Parathyroid adenoma (tissue), 2 donors: ENCODE data around the gene HPN.
"Not testable (repeated sequence)": the region's sequence is repeated elsewhere in the genome, so short reads cannot be mapped to it uniquely, and the experiment has no call there.

Source experiments
- H2AFZ ChIP-seq: fragments of 300-600 bp; sonication (generic); one replicate; pipeline ENCODE4 v1.7.0; 2017; ENCODE audit warnings: antibody characterized with exemption, mild to moderate bottlenecking
- H3K27ac ChIP-seq: fragments of 300-600 bp; sonication (generic); one replicate; pipeline ENCODE4 v1.7.0; 2017
- H3K27me3 ChIP-seq: fragments of 300-600 bp; sonication (generic); one replicate; pipeline ENCODE4 v1.7.0; 2017; ENCODE audit warnings: low read length; ENCODE audit not compliant: control insufficient read depth, insufficient read depth
- H3K36me3 ChIP-seq: fragments of 300-600 bp; sonication (generic); one replicate; pipeline ENCODE4 v1.7.0; 2017; ENCODE audit warnings: low read length; ENCODE audit not compliant: control insufficient read depth, insufficient read depth
- H3K4me1 ChIP-seq: fragments of 300-600 bp; sonication (generic); one replicate; pipeline ENCODE4 v1.7.0; 2017; ENCODE audit warnings: control low read depth
- H3K4me2 ChIP-seq: fragments of 300-600 bp; sonication (generic); one replicate; pipeline ENCODE4 v1.7.0; 2017; ENCODE audit warnings: low read length
- H3K4me3 ChIP-seq: fragments of 300-600 bp; sonication (generic); one replicate; pipeline ENCODE4 v1.7.0; 2017; ENCODE audit warnings: low read depth, low read length
- H3K79me2 ChIP-seq: fragments of 300-600 bp; sonication (generic); one replicate; pipeline ENCODE4 v1.7.0; 2017; ENCODE audit warnings: control low read depth
- H3K9ac ChIP-seq: fragments of 300-600 bp; sonication (generic); one replicate; pipeline ENCODE4 v1.7.0; 2017; ENCODE audit warnings: mild to moderate bottlenecking
- H3K9me3 ChIP-seq: fragments of 300-600 bp; sonication (generic); one replicate; pipeline ENCODE4 v1.7.0; 2017; ENCODE audit warnings: low read length; ENCODE audit not compliant: control insufficient read depth
- TF ChIP-seq, protein P1 (sequence below): fragments of 300-600 bp; sonication (generic); IDR thresholded peaks from one replicate; pipeline ENCODE4 v1.7.0; 2017; ENCODE audit warnings: antibody characterized with exemption, mild to moderate bottlenecking
- donor health status: primary hyperparathyroidism.

Gene HPN

DNA sequence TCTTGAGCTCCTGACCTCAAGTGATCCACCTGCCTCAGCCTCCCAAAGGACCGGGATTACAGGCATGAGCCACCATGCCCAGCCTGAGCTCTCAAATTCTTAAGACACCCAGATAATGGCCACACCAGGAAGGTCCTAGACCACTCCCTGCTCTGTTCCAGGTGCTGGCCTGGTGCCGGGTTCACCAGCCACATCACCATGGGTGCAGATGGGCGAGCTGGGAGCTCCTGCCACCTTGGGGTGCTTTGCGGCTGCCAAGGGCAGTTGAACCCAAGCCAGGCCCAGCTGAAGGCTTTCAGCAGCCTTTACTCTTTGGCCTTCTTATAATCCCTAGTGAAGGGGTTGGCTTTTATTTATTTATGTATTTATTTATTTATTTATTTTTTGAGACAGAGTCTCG, 4.9 kb downstream of the HPN start:
- TF ChIP-seq, protein P1, sequence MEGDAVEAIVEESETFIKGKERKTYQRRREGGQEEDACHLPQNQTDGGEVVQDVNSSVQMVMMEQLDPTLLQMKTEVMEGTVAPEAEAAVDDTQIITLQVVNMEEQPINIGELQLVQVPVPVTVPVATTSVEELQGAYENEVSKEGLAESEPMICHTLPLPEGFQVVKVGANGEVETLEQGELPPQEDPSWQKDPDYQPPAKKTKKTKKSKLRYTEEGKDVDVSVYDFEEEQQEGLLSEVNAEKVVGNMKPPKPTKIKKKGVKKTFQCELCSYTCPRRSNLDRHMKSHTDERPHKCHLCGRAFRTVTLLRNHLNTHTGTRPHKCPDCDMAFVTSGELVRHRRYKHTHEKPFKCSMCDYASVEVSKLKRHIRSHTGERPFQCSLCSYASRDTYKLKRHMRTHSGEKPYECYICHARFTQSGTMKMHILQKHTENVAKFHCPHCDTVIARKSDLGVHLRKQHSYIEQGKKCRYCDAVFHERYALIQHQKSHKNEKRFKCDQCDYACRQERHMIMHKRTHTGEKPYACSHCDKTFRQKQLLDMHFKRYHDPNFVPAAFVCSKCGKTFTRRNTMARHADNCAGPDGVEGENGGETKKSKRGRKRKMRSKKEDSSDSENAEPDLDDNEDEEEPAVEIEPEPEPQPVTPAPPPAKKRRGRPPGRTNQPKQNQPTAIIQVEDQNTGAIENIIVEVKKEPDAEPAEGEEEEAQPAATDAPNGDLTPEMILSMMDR, result no peak
- Histone ChIP-seq H3K27me3 (no peaks in the 10 kb centered on the region), H3K36me3 (no peaks in the 10 kb centered on the region), H3K4me1 (peaks cover 10% of the 10 kb centered on the region), H3K79me2 (peaks cover 2% of the 10 kb centered on the region), H3K9me3 (no peaks in the 10 kb centered on the region), H3K9ac (no peak overlapping the region), H3K4me2 (no peak overlapping the region), H2AFZ (no peak overlapping the region), H3K27ac (no peak overlapping the region), H3K4me3 (no peak overlapping the region)

DNA sequence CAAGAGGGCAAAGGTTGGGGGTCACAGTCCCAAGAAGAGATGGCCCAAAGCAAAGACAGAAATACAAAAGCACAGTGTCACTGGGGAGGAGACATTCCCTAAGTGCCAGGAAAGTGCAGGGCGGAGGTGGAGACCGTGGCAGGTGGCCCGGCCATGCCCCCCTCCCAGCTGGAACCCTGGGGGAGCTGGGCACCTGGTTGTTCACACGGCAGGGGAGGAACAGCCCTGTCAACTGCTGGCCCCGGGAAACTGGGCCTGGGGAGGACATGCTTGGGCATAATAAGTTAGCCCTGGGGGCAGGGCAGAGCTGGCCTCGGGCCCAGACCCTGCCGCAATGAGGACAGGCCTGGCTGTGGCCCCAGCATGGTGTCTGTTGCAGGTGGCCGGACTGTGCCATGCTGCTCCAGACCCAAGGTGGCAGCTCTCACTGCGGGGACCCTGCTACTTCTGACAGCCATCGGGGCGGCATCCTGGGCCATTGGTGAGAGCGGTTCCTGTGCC, 7.4 kb downstream of the HPN start:
- Histone ChIP-seq H3K4me1 (no peaks in the 10 kb centered on the region), H3K27ac (no peak overlapping the region)
- TF ChIP-seq, protein P1, result no peak

DNA sequence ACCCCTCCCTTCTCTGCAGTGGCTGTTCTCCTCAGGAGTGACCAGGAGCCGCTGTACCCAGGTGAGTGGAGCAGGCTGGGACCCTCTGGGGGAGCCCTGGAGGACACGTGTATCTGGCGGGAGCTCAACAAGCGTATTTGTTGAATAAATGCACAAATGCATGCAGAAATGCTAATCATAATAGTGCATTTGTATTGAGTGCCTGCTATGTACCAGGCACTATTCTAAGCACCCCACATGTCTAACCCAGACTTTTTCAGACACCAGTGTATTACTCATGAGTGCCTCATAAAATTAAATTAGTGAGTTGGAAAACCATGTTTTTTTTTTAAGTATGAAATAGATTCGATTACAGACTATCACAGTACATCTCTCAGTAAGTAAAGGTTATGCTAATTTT, 7.9 kb downstream of the HPN start:
- Histone ChIP-seq H2AFZ (no peak overlapping the region), H3K36me3 (no peaks in the 10 kb centered on the region), H3K4me2 (no peak overlapping the region), H3K27ac (no peak overlapping the region), H3K9me3 (no peaks in the 10 kb centered on the region), H3K4me3 (no peak overlapping the region), H3K9ac (no peak overlapping the region), H3K27me3 (no peaks in the 10 kb centered on the region), H3K79me2 (no peaks in the 10 kb centered on the region), H3K4me1 (no peaks in the 10 kb centered on the region)
- TF ChIP-seq, protein P1, result no peak

More for the DNA sequence above, 7.4 kb downstream of the HPN start:
- H3K9me3 ChIP-seq, result no peaks in the 10 kb centered on the region
- H3K4me3 ChIP-seq, result no peak overlapping the region
- no peak overlapping the region for H3K4me2 ChIP-seq
- H3K36me3 ChIP-seq, result no peaks in the 10 kb centered on the region
- H2AFZ ChIP-seq, result no peak overlapping the region
- H3K9ac ChIP-seq, result no peak overlapping the region
- H3K27me3 ChIP-seq, result no peaks in the 10 kb centered on the region
- H3K79me2 ChIP-seq, result no peaks in the 10 kb centered on the region

DNA sequence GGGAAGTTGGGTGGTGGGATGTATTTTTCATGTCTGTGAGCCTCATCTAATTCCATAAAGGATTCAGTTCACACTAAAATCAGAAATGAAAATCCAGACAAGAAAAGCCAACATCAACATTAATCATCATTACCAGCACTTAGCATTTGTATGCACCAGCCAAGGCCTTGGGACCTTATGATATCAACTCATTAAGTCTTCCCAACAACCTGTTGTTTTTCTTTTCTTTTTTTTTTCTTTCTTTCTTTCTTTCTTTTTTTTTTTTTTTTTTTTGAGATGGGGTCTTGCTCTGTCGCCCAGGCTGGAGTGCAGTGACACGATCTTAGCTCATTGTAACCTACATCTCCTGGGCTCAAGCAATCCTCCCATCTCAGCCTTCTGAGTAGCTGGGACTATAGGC, 9.1 kb downstream of the HPN start:
- not testable (repeated sequence) for H3K27me3 ChIP-seq, H3K36me3 ChIP-seq, H3K9me3 ChIP-seq, H3K27ac ChIP-seq, H3K9ac ChIP-seq, H3K4me2 ChIP-seq, H3K79me2 ChIP-seq, H3K4me1 ChIP-seq, H2AFZ ChIP-seq, H3K4me3 ChIP-seq

DNA sequence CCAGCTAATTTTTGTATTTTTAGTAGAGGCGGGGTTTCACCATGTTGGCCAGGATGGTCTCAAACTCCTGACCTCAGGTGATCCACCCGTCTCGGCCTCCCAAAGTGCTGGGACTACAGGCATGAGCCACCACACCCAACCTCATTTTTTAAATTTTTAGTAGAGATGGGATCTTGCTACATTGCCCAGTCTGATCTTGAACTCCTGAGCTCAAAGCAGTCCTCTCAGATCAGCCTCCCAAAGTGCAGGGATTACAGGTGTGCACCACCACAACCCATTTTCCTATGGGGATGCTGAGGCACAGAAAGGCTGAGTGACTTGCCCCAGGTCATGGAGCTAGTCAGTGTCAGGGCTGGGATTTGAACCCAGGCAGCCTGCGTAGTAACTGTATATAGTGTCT, 9.7 kb downstream of the HPN start:
- H3K4me3 ChIP-seq, H3K9me3 ChIP-seq, H3K79me2 ChIP-seq, H3K27ac ChIP-seq, H2AFZ ChIP-seq, H3K27me3 ChIP-seq, H3K36me3 ChIP-seq, H3K4me1 ChIP-seq, H3K9ac ChIP-seq, H3K4me2 ChIP-seq: not testable (repeated sequence)

DNA sequence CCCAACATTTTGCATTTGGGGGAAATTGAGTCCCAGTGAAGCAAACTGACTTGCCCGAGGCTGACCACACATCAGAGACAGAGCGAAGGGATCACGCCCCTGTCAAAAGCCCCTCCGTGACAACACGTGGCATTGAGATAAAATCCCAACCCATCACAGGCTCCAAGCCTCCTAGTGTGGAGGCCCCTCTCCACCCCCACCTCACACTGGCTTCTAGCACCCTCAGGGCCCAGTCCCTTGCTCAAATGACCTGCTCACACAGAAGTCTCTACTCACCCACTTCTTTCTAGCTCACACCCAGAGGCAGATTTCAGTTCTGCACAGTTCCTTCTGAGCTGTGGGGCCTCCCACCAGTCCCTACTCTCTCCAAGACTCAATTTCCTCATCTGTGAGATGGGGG, 10.3 kb downstream of the HPN start:
- Histone ChIP-seq H3K36me3 (no peaks in the 10 kb centered on the region), H2AFZ (no peak overlapping the region), H3K9me3 (no peaks in the 10 kb centered on the region), H3K27ac (no peak overlapping the region), H3K4me2 (no peak overlapping the region), H3K79me2 (no peaks in the 10 kb centered on the region), H3K9ac (no peak overlapping the region), H3K4me3 (no peak overlapping the region), H3K4me1 (no peaks in the 10 kb centered on the region), H3K27me3 (no peaks in the 10 kb centered on the region)
- TF ChIP-seq, protein P1, result no peak
